Measurements from ENCODE around the gene DNAJC15. TPM values are rescaled to one million over a fixed set of nuclear protein-coding genes. Genes with fewer than 3 reads are reported as not detected.

DNAJC15 gene
- total RNA-seq, 2 experiments from 2014 or later, result 8.9 to 10.6 TPM

DNA sequence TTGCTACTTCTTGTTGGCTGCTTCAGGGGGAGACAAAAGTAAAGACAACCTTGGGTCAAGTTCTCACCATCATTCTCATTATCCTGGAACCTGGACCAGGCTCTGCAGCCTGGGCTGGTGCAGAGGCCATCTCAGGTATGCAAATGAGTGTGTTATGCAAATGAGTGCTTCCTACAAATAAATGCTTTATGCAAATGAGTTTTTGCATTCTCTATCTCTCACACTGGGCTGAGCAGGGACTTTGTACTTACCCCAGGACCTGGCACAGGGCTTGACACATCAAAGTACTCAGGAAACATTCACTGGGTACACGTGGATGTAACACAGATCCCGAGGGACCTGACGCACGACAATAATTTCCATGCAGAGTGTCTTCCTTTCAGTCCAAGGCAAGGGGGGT, 103.0 kb downstream of the DNAJC15 start:
- ATAC-seq (no peak), DNase-seq (no peak)
- H3K4me3 Mint-ChIP-seq, result no peak overlapping the region
- peaks cover 11% of the 10 kb centered on the region for H3K4me1 Mint-ChIP-seq (ENCODE audit: low read depth)
- no peaks in the 10 kb centered on the region for H3K36me3 Mint-ChIP-seq (ENCODE audit: low read depth)
- peaks cover 4% of the 10 kb centered on the region for H3K27me3 Mint-ChIP-seq
- no peaks in the 10 kb centered on the region for H3K9me3 Mint-ChIP-seq
- intact Hi-C loops (cut with micrococcal nuclease), result no loop called here
- ChIA-PET POLR2A (no interaction called here), CTCF (no interaction called here)
- no peak overlapping the region for H3K27ac Mint-ChIP-seq
- TF ChIP-seq, protein P1, sequence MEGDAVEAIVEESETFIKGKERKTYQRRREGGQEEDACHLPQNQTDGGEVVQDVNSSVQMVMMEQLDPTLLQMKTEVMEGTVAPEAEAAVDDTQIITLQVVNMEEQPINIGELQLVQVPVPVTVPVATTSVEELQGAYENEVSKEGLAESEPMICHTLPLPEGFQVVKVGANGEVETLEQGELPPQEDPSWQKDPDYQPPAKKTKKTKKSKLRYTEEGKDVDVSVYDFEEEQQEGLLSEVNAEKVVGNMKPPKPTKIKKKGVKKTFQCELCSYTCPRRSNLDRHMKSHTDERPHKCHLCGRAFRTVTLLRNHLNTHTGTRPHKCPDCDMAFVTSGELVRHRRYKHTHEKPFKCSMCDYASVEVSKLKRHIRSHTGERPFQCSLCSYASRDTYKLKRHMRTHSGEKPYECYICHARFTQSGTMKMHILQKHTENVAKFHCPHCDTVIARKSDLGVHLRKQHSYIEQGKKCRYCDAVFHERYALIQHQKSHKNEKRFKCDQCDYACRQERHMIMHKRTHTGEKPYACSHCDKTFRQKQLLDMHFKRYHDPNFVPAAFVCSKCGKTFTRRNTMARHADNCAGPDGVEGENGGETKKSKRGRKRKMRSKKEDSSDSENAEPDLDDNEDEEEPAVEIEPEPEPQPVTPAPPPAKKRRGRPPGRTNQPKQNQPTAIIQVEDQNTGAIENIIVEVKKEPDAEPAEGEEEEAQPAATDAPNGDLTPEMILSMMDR (IDR thresholded peaks at IDR 0.05), result no peak

DNA sequence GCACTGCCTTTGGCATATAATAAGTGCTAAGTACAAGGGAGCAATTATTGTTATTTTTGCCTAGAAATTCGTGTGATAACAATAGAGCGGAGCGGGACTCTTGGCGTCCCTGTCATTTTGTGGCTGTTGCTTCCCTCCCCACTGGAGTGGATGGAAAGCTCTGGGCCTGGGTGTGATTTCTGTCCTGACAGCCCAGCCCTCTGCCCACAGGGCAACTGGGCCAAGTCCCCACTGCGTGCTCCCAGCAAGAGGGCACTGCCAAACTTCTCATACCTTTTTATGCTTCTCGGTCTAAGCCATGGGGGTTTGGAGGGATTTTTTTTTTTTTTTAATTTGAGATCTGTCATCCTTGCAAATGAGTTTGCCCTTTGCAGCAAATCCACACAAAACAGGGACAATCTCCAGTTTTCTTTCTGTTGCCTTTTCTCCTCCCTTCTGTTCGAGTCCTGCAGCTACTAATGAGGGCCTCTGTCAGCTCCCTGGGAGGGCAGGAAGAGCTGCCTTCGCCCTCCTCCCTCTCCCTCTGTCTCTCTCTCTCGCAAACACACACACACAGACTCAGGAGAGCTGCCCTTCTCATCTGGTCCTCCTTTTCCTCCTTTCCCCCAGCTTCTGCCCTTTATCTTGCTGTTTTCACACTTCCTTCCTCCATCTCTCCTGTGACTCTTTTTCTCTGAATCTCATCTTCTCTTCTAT, 103.9 kb downstream of the DNAJC15 start:
- ChIA-PET CTCF (no interaction called here), POLR2A (interaction anchor here (0.8 kb wide), 1 partner anchor 29 kb away, joined by 3 read pairs; no protein-coding TSS in a partner anchor)
- peak overlapping the region; percentile 27 for H3K27ac Mint-ChIP-seq
- H3K4me1 Mint-ChIP-seq (ENCODE audit: low read depth), result peaks cover 11% of the 10 kb centered on the region
- no peak for DNase-seq
- ATAC-seq, result no peak
- intact Hi-C loops (cut with micrococcal nuclease), result no loop called here
- TF ChIP-seq, protein P1 (IDR thresholded peaks at IDR 0.05), result no peak
- H3K36me3 Mint-ChIP-seq (ENCODE audit: low read depth), result no peaks in the 10 kb centered on the region
- peaks cover 4% of the 10 kb centered on the region for H3K27me3 Mint-ChIP-seq
- no peak overlapping the region for H3K4me3 Mint-ChIP-seq
- no peaks in the 10 kb centered on the region for H3K9me3 Mint-ChIP-seq

DNA sequence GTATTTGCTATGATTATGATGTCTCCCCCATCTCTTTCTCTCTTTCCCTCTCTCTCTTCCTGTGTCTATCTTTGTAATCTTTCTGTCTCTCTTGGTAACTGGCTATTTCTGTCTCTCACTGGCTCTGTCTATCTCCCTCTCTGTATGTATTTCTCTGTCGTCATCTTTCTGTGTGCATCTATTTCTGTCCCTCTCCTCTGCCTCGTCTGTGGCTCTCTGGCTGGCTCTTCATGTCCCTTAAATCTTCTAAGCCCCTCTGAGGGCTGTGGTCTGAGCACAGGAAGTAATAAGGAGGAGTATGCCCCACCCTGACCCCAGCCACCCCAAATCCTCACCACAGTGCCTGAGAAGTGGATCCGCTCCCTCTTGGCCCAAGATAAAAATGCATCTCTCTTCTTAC, 104.4 kb downstream of the DNAJC15 start:
- ATAC-seq (peak; percentile 45), DNase-seq (peak; percentile 15)
- H3K9me3 Mint-ChIP-seq, result no peaks in the 10 kb centered on the region
- H3K27ac Mint-ChIP-seq, result peak overlapping the region; percentile 27
- TF ChIP-seq, protein P1 (IDR thresholded peaks at IDR 0.05), result no peak
- H3K36me3 Mint-ChIP-seq (ENCODE audit: low read depth), result no peaks in the 10 kb centered on the region
- peaks cover 11% of the 10 kb centered on the region for H3K4me1 Mint-ChIP-seq (ENCODE audit: low read depth)
- ChIA-PET POLR2A (no interaction called here), CTCF (no interaction called here)
- H3K27me3 Mint-ChIP-seq, result peaks cover 4% of the 10 kb centered on the region
- intact Hi-C loops (cut with micrococcal nuclease), result no loop called here
- H3K4me3 Mint-ChIP-seq, result no peak overlapping the region

DNA sequence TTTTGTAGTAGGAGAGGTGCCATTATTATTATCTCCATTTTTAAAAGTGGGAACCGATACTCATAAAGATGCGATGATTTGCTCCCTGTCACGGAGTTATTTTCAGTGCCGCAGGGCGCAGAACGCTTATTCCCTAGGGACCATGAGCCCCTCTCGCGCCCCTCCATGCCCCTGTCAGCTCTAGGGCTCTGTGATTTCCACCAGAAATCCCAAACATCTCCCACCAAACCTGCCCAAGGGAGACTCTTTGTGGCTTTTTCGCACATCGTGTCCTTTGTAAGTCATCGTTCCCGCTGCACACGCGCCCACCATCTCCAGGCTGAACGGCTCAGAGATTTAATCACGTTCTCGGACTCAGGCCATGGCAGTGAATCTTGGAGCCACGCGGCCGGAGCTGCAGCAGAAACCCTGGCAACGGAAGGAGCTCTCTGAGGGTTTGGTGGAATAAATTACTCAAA, 105.1 kb downstream of the DNAJC15 start:
- Mint-ChIP-seq H3K4me3 (no peak overlapping the region), H3K4me1 (ENCODE audit: low read depth) (peaks cover 11% of the 10 kb centered on the region), H3K27ac (no peak overlapping the region), H3K27me3 (peaks cover 4% of the 10 kb centered on the region), H3K36me3 (ENCODE audit: low read depth) (no peaks in the 10 kb centered on the region), H3K9me3 (no peaks in the 10 kb centered on the region)
- intact Hi-C loops (cut with micrococcal nuclease), result no loop called here
- TF ChIP-seq, protein P1 (IDR thresholded peaks at IDR 0.05), result no peak
- ChIA-PET CTCF (no interaction called here), POLR2A (no interaction called here)
- ATAC-seq (no peak), DNase-seq (no peak)

DNA sequence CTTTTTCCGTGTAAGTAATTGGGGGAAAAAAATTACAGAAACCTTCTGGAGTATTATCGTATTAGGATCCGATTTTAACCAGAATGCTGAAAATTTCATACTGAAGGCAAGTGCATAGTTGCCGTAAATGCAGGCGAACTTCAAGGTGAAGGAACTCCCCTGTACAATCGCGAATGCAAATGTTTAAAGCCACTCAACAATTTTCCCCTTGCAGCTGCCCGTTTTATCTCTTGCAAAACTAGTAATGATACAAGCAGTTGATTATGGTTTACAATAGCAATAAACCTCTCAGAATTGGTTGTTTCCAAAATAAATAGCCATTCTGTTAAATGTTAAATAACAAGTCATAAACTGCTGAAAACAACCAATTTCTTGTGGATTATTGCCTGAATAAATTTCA, 105.7 kb downstream of the DNAJC15 start:
- ChIA-PET POLR2A (no interaction called here), CTCF (no interaction called here)
- no peak for DNase-seq
- no peaks in the 10 kb centered on the region for H3K9me3 Mint-ChIP-seq
- intact Hi-C loops (cut with micrococcal nuclease), result no loop called here
- H3K4me1 Mint-ChIP-seq (ENCODE audit: low read depth), result peaks cover 11% of the 10 kb centered on the region
- TF ChIP-seq, protein P1 (IDR thresholded peaks at IDR 0.05), result no peak
- H3K4me3 Mint-ChIP-seq, result no peak overlapping the region
- H3K27me3 Mint-ChIP-seq, result peaks cover 7% of the 10 kb centered on the region
- no peak for ATAC-seq
- H3K27ac Mint-ChIP-seq, result no peak overlapping the region
- no peaks in the 10 kb centered on the region for H3K36me3 Mint-ChIP-seq (ENCODE audit: low read depth)

Measured in activated CD8-positive, alpha-beta T cell treated with anti-CD3 and anti-CD28 coated beads for 36 hours (primary cell).